GM19239 (cell line): ENCODE results near the gene ZNF536.
"Not testable (repeated sequence)": the region's sequence is repeated elsewhere in the genome, so short reads cannot be mapped to it uniquely, and the experiment has no call there.

Experiments
- DNase-seq: peaks from one replicate; pipeline ENCODE4 v3.0.0; 2011; ENCODE audit warnings: low spot score; ENCODE audit not compliant: insufficient read length
- FAIRE-seq: peaks from 2 replicates; lab custom pipeline; 2011; peaks lifted over from hg19 to GRCh38; lab: Jason Lieb, UNC

The ZNF536 gene

DNA sequence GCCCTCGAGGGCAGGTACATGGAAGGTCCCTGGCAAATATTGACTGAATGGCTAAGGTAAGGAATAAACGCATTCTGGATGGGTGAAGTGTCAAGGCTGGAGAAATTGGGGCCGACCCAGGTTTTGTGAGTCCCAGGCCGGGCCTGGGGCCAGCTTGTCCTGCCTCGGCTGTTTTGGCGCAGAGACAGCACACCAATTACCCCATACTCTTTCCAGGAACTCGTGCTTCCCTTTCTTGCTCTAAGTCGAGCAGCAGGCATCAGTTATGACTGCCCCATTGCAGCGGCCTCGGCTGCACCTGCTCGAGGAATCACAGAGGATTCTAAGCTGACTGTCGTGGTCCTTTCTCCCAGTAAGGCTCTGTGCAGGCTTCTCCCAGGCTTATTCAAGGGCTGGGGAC is 67.1 kb downstream of the ZNF536 start:
- FAIRE-seq = no peak
- no peak for DNase-seq

DNA sequence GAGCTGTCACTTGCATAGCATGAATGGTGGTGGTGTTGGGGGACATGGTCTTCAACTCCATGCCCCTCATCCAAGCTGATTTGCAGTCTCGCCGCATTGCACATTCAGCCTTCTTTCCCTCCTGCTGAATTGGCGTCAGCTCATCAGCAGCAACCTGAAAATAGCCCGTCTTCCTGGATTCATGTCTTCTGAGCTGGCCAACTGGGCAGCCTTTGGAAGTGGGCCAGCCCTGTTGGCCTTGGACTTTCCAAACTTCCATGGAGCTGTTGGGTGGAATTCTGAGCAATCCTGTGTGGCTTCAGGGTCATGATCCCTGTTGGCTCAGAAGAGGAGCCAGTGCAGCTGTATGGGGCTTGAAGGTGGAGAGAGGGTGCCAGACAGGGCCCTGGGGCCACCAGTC is 68.8 kb downstream of the ZNF536 start:
- DNase-seq (no peak), FAIRE-seq (no peak)

DNA sequence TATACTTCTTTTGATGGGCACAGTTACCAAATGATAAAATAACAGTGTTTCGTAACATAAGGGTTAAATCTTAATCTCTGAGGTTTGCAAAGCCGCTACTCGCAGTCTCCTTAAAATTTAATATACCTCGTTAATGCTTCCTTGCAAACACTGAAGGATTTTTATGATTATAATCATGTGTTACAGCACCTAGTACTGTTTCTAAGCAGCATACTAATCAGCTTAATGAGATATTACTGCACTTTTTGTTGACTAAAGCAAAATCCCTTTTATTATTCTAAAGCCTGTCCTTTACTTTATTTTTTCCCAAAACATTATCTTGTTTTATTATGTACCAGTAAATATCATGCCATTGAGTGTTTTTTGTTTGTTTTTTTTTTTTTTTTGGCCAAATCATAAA is 70.5 kb downstream of the ZNF536 start:
- DNase-seq = no peak
- FAIRE-seq = no peak

- DNase-seq (no peak), FAIRE-seq (no peak)
Measured at GRCh38 chr19:30443531-30444252, 71.5 kb downstream of the ZNF536 start.

- DNase-seq = no peak
- FAIRE-seq = no peak
Measured at GRCh38 chr19:30444253-30444671, 72.1 kb downstream of the ZNF536 start.

DNA sequence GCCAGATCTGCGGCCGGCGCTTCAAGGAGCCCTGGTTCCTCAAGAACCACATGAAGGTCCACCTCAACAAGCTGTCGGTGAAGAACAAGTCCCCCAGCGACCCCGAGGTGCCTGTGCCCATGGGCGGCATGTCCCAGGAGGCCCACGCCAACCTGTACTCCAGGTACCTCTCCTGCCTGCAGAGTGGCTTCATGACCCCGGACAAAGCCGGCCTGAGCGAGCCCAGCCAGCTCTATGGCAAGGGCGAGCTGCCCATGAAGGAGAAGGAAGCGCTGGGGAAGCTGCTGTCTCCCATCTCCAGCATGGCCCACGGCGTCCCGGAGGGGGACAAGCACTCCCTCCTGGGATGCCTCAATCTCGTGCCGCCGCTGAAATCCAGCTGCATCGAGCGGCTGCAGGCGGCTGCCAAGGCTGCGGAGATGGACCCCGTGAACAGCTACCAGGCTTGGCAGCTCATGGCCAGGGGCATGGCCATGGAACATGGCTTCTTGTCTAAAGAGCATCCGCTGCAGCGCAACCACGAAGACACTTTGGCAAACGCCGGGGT is 72.6 kb downstream of the ZNF536 start:
- no peak for DNase-seq
- FAIRE-seq = no peak

GRCh38 chr19:30445385-30445784 is 73.2 kb downstream of the ZNF536 start:
- FAIRE-seq (no peak), DNase-seq (no peak)

DNA sequence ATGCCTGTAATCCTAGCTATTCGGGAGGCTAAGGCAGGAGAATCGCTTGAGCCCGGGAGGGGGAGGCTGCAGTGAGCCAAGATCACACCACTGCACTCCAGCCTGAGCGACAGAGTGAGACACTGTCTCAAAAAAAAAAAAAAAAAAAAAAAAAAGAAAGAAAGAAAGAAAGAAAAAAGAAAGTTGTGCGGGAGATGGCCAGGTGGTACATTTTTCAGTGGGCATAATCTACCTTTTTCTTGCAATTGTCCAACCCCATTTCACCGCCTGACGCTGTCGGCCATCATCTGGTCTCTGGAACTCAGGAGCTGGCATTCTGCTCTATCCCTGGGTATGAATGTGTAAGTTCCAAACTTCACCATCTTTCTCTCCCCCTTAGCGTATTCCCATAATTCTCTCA is 73.9 kb downstream of the ZNF536 start:
- not testable (repeated sequence) for DNase-seq, FAIRE-seq

- DNase-seq (no peak), FAIRE-seq (no peak)
Measured at GRCh38 chr19:30446850-30447552, 74.8 kb downstream of the ZNF536 start.

DNA sequence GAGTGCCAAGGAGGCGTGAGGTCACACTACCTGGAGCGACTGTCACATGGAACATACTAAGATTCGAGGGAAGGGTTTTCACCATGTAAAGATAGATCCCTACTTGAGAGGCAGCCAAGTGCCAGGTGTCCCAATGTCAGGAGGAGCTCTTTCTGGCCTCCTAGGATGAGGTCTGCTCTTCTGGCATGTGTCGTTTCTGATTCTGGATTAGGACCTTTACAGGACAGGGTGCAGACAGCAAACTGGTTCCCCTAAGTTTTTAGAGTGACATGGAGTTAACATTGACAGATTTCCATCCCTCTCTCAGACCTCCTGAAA is 75.3 kb downstream of the ZNF536 start:
- DNase-seq (no peak), FAIRE-seq (no peak)

DNA sequence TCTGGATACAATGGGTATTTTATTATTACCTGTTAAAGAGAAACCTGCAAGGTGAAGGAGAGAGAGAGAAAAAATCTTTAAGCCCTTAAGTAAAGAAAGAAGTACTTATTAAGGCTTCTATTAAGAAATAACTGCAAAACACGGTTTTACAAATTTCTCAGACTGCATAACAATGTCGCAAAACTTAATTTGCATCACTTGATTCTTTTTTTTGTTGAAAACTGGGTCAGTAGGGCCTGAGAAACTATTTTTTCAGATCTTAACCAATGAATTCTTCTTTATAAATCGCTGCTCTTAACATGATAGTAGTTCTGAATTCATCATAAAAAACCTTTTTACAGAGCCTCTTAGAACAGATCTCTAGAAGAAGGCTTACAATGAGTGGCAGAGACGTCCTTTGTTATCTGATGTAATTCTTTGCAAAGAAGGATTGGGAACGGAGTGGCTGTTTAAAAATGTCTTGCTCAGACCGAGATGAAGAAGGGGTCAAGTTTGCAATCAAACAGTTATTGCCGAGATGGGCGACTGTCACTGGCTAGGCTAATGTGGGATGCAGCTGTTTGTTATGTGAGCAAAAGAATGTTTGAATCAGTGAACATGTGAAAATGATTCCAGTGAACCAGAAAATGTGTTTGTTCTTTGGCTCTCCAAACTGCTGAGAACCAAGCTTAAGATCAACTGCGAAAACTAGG is 76.3 kb downstream of the ZNF536 start:
- DNase-seq = no peak
- no peak for FAIRE-seq

DNA sequence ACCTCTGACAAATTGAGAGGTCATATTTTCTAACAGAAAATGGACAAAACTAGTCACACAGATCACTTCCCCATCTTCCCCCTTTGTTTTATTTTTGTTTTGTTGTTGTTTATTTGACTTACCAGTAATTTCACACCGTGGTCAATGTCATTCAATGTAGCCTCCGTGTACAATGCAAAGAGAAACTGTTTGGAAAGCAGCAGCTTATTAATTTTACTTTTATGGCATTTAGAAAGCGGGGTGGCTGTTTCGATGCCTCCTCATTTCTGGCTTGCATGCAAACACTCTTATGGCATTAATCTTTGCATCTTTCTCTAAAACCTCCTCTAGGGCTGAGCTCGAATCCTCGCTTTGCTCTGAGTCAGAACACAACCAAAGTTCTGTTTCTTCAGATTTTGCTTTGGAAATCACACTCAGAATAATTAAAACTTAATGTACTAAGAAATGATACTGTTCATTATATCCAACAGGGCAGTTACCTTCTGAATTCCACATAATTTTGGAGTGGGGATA is 77.0 kb downstream of the ZNF536 start:
- no peak for FAIRE-seq
- DNase-seq = no peak

- FAIRE-seq (no peak), DNase-seq (no peak)
Measured at GRCh38 chr19:30449673-30450072, 77.5 kb downstream of the ZNF536 start.

GRCh38 chr19:30450100-30450499 is 77.9 kb downstream of the ZNF536 start:
- no peak for FAIRE-seq
- DNase-seq = no peak

GRCh38 chr19:30450835-30451321 is 78.7 kb downstream of the ZNF536 start:
- DNase-seq (no peak), FAIRE-seq (no peak)

DNA sequence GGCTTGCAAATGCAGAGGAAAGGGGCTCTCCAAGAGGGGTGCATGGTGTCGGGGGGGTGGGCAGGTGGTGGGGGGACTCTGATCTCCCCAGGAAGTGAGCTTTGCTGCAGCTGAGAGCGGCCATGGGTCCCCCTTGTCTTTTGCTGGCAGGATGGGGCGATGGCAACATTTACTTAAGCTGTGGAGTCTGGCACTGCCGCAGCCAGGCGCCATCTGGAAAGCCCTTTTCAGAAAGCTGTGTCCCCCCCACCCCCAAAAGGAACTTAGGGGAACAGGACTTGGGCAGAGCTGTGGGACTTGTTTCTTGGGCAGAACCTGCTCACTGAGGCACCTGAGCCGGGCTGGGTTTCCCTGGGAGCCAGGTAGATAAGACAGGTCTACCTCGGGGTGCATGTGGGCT is 80.7 kb downstream of the ZNF536 start:
- FAIRE-seq = no peak
- DNase-seq = no peak

- DNase-seq = no peak
- FAIRE-seq = no peak
Measured at GRCh38 chr19:30453743-30454142, 81.6 kb downstream of the ZNF536 start.

DNA sequence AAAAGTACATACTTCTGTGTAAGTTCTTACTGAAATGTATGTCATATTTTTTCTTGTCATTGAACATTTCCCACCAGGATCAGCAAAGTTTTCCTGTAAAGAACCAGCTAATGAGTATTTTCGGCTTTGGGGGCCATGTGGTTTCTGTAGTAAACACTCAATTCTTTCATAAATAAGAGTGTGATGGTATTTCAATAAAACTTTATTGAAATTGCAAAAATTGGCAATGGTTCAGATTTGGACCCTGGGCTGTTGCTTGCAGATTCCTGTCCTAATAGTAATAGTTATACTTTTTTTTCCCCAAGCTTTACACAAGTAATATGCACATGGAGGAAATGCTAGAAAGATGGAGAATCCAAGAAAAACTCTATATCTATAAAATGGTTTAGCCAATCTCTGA is 83.7 kb downstream of the ZNF536 start:
- DNase-seq = no peak
- FAIRE-seq = no peak

DNA sequence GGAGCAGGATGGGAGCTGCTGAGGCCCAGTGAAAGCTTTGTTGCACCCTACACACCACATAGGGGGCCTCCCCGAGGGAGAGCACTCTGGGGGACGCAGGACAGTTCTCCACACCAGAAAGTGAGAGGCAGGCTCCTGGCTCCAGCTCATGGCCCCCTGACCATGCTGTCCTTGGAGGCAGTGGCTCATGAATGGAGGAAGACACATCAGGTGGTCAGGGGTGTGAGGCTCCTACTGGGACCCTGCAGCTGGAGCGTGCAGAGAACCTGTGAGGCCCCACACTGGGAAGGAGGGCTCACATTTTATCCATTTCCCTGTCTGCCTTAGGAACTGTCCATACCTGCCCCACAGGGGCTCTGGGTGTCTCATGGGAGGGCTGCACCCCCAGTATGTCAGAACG is 85.3 kb downstream of the ZNF536 start:
- FAIRE-seq = no peak
- no peak for DNase-seq

GRCh38 chr19:30459859-30460258 is 87.7 kb downstream of the ZNF536 start:
- no peak for FAIRE-seq
- DNase-seq = no peak

DNA sequence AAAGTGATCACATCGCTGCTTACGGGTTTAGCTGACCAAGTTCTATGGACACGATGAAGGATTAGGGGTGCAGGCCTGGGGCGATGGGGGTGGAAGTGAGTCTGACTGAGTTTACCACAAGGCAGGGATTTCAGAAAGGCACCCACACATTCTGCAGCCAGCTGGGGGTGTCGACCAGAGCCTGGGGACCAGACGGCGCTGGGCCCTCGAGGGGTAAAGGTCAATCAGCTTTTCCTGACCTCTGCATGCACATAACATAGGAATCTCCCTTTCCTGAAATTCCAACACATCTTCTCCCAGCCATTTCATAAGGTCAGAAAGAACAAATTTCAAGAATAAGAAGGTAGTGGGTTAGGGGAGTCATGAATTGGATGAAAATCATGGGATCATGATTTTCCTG is 92.0 kb downstream of the ZNF536 start:
- DNase-seq (no peak), FAIRE-seq (no peak)
